GM23248 (cell line): ENCODE data around the gene C2orf74.

ENCODE experiments used
- EZH2 ChIP-seq: fragments of 200-600 bp; sonication (generic); IDR thresholded peaks from 2 replicates; pipeline ENCODE4 v1.6.1; 2018; ENCODE audit warnings: antibody characterized with exemption, mild to moderate bottlenecking; ENCODE audit not compliant: insufficient read depth, poor library complexity, severe bottlenecking
- EZH2phosphoT487 ChIP-seq: fragments of 200-600 bp; sonication (generic); IDR thresholded peaks from 2 replicates; pipeline ENCODE4 v1.6.1; 2018; ENCODE audit warnings: antibody characterized with exemption, moderate library complexity, mild to moderate bottlenecking, low read depth; ENCODE audit not compliant: insufficient read depth

GRCh38 chr2:61116302-61116701, 45.7 kb upstream of the C2orf74 start:
- TF ChIP-seq EZH2: no peak
- no peak for TF ChIP-seq EZH2phosphoT487
